ENCODE results near the gene LRRC18.

LRRC18 gene

DNA sequence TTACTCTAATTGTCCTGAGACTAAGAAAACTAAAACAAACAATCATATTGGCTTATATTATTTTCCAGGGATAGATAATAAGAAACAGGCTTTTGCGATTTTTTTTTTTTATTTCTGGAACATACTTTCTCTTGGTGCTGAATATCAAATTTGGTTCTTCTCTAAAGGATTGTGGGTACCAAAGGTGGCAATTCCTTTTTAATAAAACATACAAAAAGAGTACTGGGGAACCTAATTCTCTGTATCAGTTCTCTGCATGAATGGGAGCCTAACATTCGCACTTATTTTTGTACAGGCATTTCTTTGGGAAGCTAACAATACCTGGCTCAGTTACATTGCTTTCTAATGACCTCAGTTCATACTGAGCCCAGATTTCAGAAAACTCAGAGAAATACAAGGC is 32.8 kb downstream of the LRRC18 start:
- Histone ChIP-seq H3K9ac (ENCODE audit: low read depth, low read length) (no peak overlapping the region), H3K9me3 (ENCODE audit: insufficient read depth, low read length, severe bottlenecking) (no peaks in the 10 kb centered on the region), H3K79me2 (ENCODE audit: insufficient read depth, low read length) (no peaks in the 10 kb centered on the region), H4K20me1 (ENCODE audit: insufficient read depth, low read length) (no peaks in the 10 kb centered on the region), H3K36me3 (ENCODE audit: insufficient read depth, low read length) (no peaks in the 10 kb centered on the region), H2AFZ (ENCODE audit: low read depth, low read length) (no peak overlapping the region), H3K4me1 (ENCODE audit: insufficient read depth, low read length) (no peaks in the 10 kb centered on the region), H3K27me3 (ENCODE audit: insufficient read depth, low read length, poor library complexity) (no peaks in the 10 kb centered on the region), H3K27ac (ENCODE audit: low read length) (no peak overlapping the region), H3K4me2 (ENCODE audit: insufficient read depth, low read length) (no peak overlapping the region), H3K4me3 (ENCODE audit: low read depth in 1 of 2, low read length in 2 of 2) (no peak overlapping the region)
- TF ChIP-seq, protein P1, sequence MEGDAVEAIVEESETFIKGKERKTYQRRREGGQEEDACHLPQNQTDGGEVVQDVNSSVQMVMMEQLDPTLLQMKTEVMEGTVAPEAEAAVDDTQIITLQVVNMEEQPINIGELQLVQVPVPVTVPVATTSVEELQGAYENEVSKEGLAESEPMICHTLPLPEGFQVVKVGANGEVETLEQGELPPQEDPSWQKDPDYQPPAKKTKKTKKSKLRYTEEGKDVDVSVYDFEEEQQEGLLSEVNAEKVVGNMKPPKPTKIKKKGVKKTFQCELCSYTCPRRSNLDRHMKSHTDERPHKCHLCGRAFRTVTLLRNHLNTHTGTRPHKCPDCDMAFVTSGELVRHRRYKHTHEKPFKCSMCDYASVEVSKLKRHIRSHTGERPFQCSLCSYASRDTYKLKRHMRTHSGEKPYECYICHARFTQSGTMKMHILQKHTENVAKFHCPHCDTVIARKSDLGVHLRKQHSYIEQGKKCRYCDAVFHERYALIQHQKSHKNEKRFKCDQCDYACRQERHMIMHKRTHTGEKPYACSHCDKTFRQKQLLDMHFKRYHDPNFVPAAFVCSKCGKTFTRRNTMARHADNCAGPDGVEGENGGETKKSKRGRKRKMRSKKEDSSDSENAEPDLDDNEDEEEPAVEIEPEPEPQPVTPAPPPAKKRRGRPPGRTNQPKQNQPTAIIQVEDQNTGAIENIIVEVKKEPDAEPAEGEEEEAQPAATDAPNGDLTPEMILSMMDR (IDR thresholded peaks at IDR 0.05; ENCODE audit: borderline replicate concordance, extremely low read depth, low read length, poor library complexity, severe bottlenecking), result no peak
- TF ChIP-seq EZH2 (IDR thresholded peaks at IDR 0.05; ENCODE audit: borderline replicate concordance, low read depth, low read length, severe bottlenecking), result no peak
- ATAC-seq (ENCODE audit: insufficient read depth, low read depth) (no peak), DNase-seq (no peak)

DNA sequence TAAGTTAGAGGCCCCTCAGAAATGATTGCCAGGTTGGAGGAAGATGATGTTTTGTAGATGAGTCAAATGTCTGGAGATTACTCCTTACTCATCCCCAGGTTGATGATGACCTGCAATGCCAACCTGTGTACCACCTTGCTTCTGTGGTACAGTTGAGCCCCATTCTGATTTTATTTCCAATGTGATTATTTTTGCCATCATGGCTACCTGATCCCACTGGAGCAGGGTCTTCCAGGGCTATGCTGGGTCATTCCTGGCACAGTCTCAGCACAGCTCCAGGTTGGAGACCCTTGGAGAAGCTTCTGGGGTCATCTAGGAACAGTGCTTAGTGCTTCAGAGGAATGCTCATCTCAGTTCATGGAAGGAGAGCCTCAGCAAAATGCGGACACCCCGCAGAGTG is 34.3 kb downstream of the LRRC18 start:
- ATAC-seq (ENCODE audit: insufficient read depth, low read depth) (no peak), DNase-seq (no peak)
- Histone ChIP-seq H3K79me2 (ENCODE audit: insufficient read depth, low read length) (no peaks in the 10 kb centered on the region), H3K4me1 (ENCODE audit: insufficient read depth, low read length) (no peaks in the 10 kb centered on the region), H3K27ac (ENCODE audit: low read length) (no peak overlapping the region), H3K4me3 (ENCODE audit: low read depth in 1 of 2, low read length in 2 of 2) (no peak overlapping the region), H4K20me1 (ENCODE audit: insufficient read depth, low read length) (no peaks in the 10 kb centered on the region), H3K27me3 (ENCODE audit: insufficient read depth, low read length, poor library complexity) (no peaks in the 10 kb centered on the region), H3K9ac (ENCODE audit: low read depth, low read length) (no peak overlapping the region), H3K4me2 (ENCODE audit: insufficient read depth, low read length) (no peak overlapping the region), H3K36me3 (ENCODE audit: insufficient read depth, low read length) (no peaks in the 10 kb centered on the region), H2AFZ (ENCODE audit: low read depth, low read length) (no peak overlapping the region), H3K9me3 (ENCODE audit: insufficient read depth, low read length, severe bottlenecking) (no peaks in the 10 kb centered on the region)
- TF ChIP-seq, protein P1 (IDR thresholded peaks at IDR 0.05; ENCODE audit: borderline replicate concordance, extremely low read depth, low read length, poor library complexity, severe bottlenecking), result no peak
- no peak for TF ChIP-seq EZH2 (IDR thresholded peaks at IDR 0.05; ENCODE audit: borderline replicate concordance, low read depth, low read length, severe bottlenecking)

DNA sequence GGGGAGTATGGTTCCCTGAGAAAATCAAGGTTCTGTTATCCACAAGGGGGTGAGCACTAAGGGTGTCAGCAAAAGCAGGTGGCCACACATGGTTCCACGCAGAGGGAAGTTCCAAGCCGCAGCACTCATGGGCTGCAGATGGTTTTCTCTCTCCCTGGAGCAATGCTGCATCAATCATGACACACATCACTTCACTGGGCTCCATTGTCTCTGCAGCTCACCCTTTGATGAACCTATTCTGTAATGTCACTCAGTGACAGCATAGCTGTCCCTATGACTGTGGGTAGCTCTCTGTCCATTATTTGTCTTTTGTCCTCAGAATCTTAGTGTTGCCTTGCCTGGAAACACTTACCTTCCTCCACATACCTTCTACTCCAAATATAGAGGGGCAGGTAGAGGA is 34.8 kb downstream of the LRRC18 start:
- Histone ChIP-seq H3K4me2 (ENCODE audit: insufficient read depth, low read length) (no peak overlapping the region), H3K9ac (ENCODE audit: low read depth, low read length) (no peak overlapping the region), H3K4me1 (ENCODE audit: insufficient read depth, low read length) (no peaks in the 10 kb centered on the region), H3K36me3 (ENCODE audit: insufficient read depth, low read length) (no peaks in the 10 kb centered on the region), H3K27me3 (ENCODE audit: insufficient read depth, low read length, poor library complexity) (no peaks in the 10 kb centered on the region), H3K27ac (ENCODE audit: low read length) (no peak overlapping the region), H3K79me2 (ENCODE audit: insufficient read depth, low read length) (no peaks in the 10 kb centered on the region), H4K20me1 (ENCODE audit: insufficient read depth, low read length) (no peaks in the 10 kb centered on the region), H3K4me3 (ENCODE audit: low read depth in 1 of 2, low read length in 2 of 2) (no peak overlapping the region), H3K9me3 (ENCODE audit: insufficient read depth, low read length, severe bottlenecking) (no peaks in the 10 kb centered on the region), H2AFZ (ENCODE audit: low read depth, low read length) (no peak overlapping the region)
- no peak for DNase-seq
- no peak for ATAC-seq (ENCODE audit: insufficient read depth, low read depth)
- TF ChIP-seq, protein P1 (IDR thresholded peaks at IDR 0.05; ENCODE audit: borderline replicate concordance, extremely low read depth, low read length, poor library complexity, severe bottlenecking), result no peak
- no peak for TF ChIP-seq EZH2 (IDR thresholded peaks at IDR 0.05; ENCODE audit: borderline replicate concordance, low read depth, low read length, severe bottlenecking)

DNA sequence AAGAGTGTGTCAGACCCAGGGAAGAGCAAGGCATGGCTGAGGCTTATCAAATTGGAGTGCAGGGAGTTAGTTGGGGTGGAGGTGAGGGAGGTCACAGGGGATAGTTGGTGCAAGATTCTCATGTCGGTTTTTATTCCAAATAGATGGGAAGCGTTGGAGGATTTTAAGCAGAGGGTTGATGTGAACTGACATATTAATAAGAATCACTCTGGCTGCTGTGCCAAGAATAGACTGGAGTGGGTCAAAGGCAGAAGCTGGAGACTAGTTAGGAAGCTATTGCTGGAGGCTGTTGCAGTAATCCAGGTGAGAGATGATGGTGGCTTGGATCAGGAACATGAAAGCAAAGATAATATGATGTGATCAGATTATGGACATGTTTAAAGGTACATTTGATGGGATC is 36.5 kb downstream of the LRRC18 start:
- no peak for ATAC-seq (ENCODE audit: insufficient read depth, low read depth)
- no peak overlapping the region for H3K4me3 ChIP-seq (ENCODE audit: low read depth in 1 of 2, low read length in 2 of 2)
- no peaks in the 10 kb centered on the region for H3K4me1 ChIP-seq (ENCODE audit: insufficient read depth, low read length)
- no peaks in the 10 kb centered on the region for H3K9me3 ChIP-seq (ENCODE audit: insufficient read depth, low read length, severe bottlenecking)
- no peaks in the 10 kb centered on the region for H3K36me3 ChIP-seq (ENCODE audit: insufficient read depth, low read length)
- H4K20me1 ChIP-seq (ENCODE audit: insufficient read depth, low read length), result no peaks in the 10 kb centered on the region
- DNase-seq, result no peak
- no peaks in the 10 kb centered on the region for H3K27me3 ChIP-seq (ENCODE audit: insufficient read depth, low read length, poor library complexity)
- H3K27ac ChIP-seq (ENCODE audit: low read length), result no peak overlapping the region
- no peak overlapping the region for H3K4me2 ChIP-seq (ENCODE audit: insufficient read depth, low read length)
- H3K79me2 ChIP-seq (ENCODE audit: insufficient read depth, low read length), result no peaks in the 10 kb centered on the region
- TF ChIP-seq, protein P1 (IDR thresholded peaks at IDR 0.05; ENCODE audit: borderline replicate concordance, extremely low read depth, low read length, poor library complexity, severe bottlenecking), result no peak
- TF ChIP-seq EZH2 (IDR thresholded peaks at IDR 0.05; ENCODE audit: borderline replicate concordance, low read depth, low read length, severe bottlenecking), result no peak
- no peak overlapping the region for H3K9ac ChIP-seq (ENCODE audit: low read depth, low read length)
- no peak overlapping the region for H2AFZ ChIP-seq (ENCODE audit: low read depth, low read length)
